Adrenal gland (tissue), 5 donors: ENCODE measurements around the gene ULK3.

Experiments used
- CTCF ChIP-seq, 6 experiments: fragments of 450-650 bp in 4 of 6; fragments of 200-600 bp in 2 of 6; sonication (generic) in 1 of 6; IDR thresholded peaks; 1 replicate in 5 of 6; 2 replicates in 1 of 6; pipeline versions ENCODE4 v1.5.1 to v1.8.0; 2016 to 2021; ENCODE audit warnings: antibody characterized with exemption in 6 of 6, mild to moderate bottlenecking in 2 of 6, moderate library complexity in 1 of 6
- POLR2A ChIP-seq, 2 donors: fragments of 450-650 bp; IDR thresholded peaks; one replicate each; pipeline ENCODE4 v1.6.1; 2017; ENCODE audit warnings: antibody characterized with exemption in 2 of 2, mild to moderate bottlenecking in 2 of 2, moderate library complexity in 1 of 2
- donor health status: DM: no; HTN: no; CAD: no.

- TF ChIP-seq CTCF (IDR thresholded peaks at IDR 0.05) (no peak), POLR2A (IDR thresholded peaks at IDR 0.05) (no peak)
Measured at GRCh38 chr15:74867466-74868038, 24.6 kb upstream of the ULK3 start.
